PC-9 (cell line): Measurements from ENCODE around the gene SRGAP3.

ENCODE experiments used
- CTCF ChIP-seq: fragments of 200-600 bp; sonication (generic); conservative IDR thresholded peaks from 2 replicates; pipeline ENCODE4 v1.6.1; 2017; ENCODE audit warnings: mixed run types, antibody characterized with exemption, mild to moderate bottlenecking, moderate library complexity
- EZH2 ChIP-seq: fragments of 200-600 bp; sonication (generic); IDR thresholded peaks from 2 replicates; pipeline ENCODE4 v1.8.0; 2017; ENCODE audit warnings: antibody characterized with exemption, low read depth

- no peak for TF ChIP-seq CTCF
- no peak for TF ChIP-seq EZH2
Measured at GRCh38 chr3:9077029-9077428, 172.4 kb downstream of the SRGAP3 start.
